Type B pancreatic cell (in vitro differentiated cells): ENCODE results near the gene LRCOL1. TPM values are rescaled to one million over a fixed set of nuclear protein-coding genes. Genes with fewer than 3 reads are reported as not detected.

Experiments used
- DNase-seq: peaks from one replicate; pipeline ENCODE4 v3.0.0; 2021; ENCODE audit warnings: mixed read lengths; ENCODE audit not compliant: unreplicated experiment; ENCODE audit errors: extremely low spot score
- H3K27ac Mint-ChIP-seq: 2 replicates; pipeline ENCODE4 v1.8.0; 2021; ENCODE audit warnings: mild to moderate bottlenecking, mixed read lengths
- H3K27me3 Mint-ChIP-seq: 2 replicates; pipeline ENCODE4 v1.8.0; 2021; ENCODE audit warnings: mixed read lengths
- H3K36me3 Mint-ChIP-seq: 2 replicates; pipeline ENCODE4 v1.8.0; 2021; ENCODE audit warnings: mixed read lengths
- H3K4me1 Mint-ChIP-seq: one replicate; pipeline ENCODE4 v1.8.0; 2021; ENCODE audit warnings: mixed read lengths; ENCODE audit not compliant: unreplicated experiment
- H3K4me3 Mint-ChIP-seq: 2 replicates; pipeline ENCODE4 v1.8.0; 2021; ENCODE audit warnings: mild to moderate bottlenecking, mixed read lengths
- H3K9me3 Mint-ChIP-seq: 2 replicates; pipeline ENCODE4 v1.8.0; 2021; ENCODE audit warnings: mixed read lengths
- CTCF ChIP-seq: fragments of 200-600 bp; sonication (generic); conservative IDR thresholded peaks from 2 replicates; pipeline ENCODE4 v1.5.0; 2021; ENCODE audit warnings: antibody characterized with exemption, mild to moderate bottlenecking
- total RNA-seq: library from RNA; stranded (reverse); gene quantifications from 2 replicates; pipeline ENCODE4 v1.2.1, GENCODE V29; 2021; ENCODE audit warnings: low replicate concordance

Gene LRCOL1
- total RNA-seq, 1 donor from 2014 or later = not detected

GRCh38 chr12:132638541-132639408 lies 28.4 kb upstream of the LRCOL1 start:
- H3K9me3 Mint-ChIP-seq = no peaks in the 10 kb centered on the region
- peaks cover 13% of the 10 kb centered on the region for H3K36me3 Mint-ChIP-seq
- H3K27me3 Mint-ChIP-seq = no peaks in the 10 kb centered on the region
- H3K4me1 Mint-ChIP-seq = peaks cover 6% of the 10 kb centered on the region
- no peak overlapping the region for H3K27ac Mint-ChIP-seq
- H3K4me3 Mint-ChIP-seq = no peak overlapping the region
- peak; percentile 83 for TF ChIP-seq CTCF
- DNase-seq = no peak

- no peak overlapping the region for H3K4me3 Mint-ChIP-seq
- no peak for TF ChIP-seq CTCF
- H3K27ac Mint-ChIP-seq = no peak overlapping the region
- H3K9me3 Mint-ChIP-seq = no peaks in the 10 kb centered on the region
- no peaks in the 10 kb centered on the region for H3K27me3 Mint-ChIP-seq
- H3K36me3 Mint-ChIP-seq = peaks cover 13% of the 10 kb centered on the region
- H3K4me1 Mint-ChIP-seq = peaks cover 6% of the 10 kb centered on the region
- no peak for DNase-seq
These were observed 27.4 kb upstream of the LRCOL1 start for GRCh38 chr12:132637811-132638210.

GRCh38 chr12:132635076-132635955 lies 24.9 kb upstream of the LRCOL1 start:
- no peak for DNase-seq
- Mint-ChIP-seq H3K27me3 (no peaks in the 10 kb centered on the region), H3K36me3 (peaks cover 25% of the 10 kb centered on the region), H3K27ac (no peak overlapping the region), H3K4me3 (no peak overlapping the region), H3K9me3 (no peaks in the 10 kb centered on the region), H3K4me1 (peaks cover 6% of the 10 kb centered on the region)
- no peak for TF ChIP-seq CTCF

- Mint-ChIP-seq H3K27me3 (no peaks in the 10 kb centered on the region), H3K36me3 (peaks cover 33% of the 10 kb centered on the region), H3K4me3 (no peak overlapping the region), H3K9me3 (no peaks in the 10 kb centered on the region), H3K27ac (no peak overlapping the region), H3K4me1 (peaks cover 6% of the 10 kb centered on the region)
- no peak for TF ChIP-seq CTCF
- DNase-seq = no peak
These were observed 24.1 kb upstream of the LRCOL1 start for GRCh38 chr12:132634411-132634990.

- Mint-ChIP-seq H3K36me3 (peaks cover 39% of the 10 kb centered on the region), H3K27ac (no peak overlapping the region), H3K9me3 (no peaks in the 10 kb centered on the region), H3K27me3 (no peaks in the 10 kb centered on the region), H3K4me3 (no peak overlapping the region), H3K4me1 (peaks cover 5% of the 10 kb centered on the region)
- no peak for DNase-seq
- TF ChIP-seq CTCF = no peak
These were observed 23.5 kb upstream of the LRCOL1 start for GRCh38 chr12:132633901-132634300.
